Measurements from ENCODE around the gene NELL1.

NELL1 gene

GRCh38 chr11:21289686-21290085, 620.3 kb downstream of the NELL1 start:
- no peak for DNase-seq (ENCODE audit: insufficient read length, low spot score)
- no peak for TF ChIP-seq CTCF (IDR thresholded peaks at IDR 0.05; ENCODE audit: insufficient read depth, missing control alignments)
- no peak for FAIRE-seq

- DNase-seq (ENCODE audit: insufficient read length, low spot score) (no peak), FAIRE-seq (no peak)
- no peak for TF ChIP-seq CTCF (IDR thresholded peaks at IDR 0.05; ENCODE audit: insufficient read depth, missing control alignments)
Observed at GRCh38 chr11:21295508-21295907, 626.1 kb downstream of the NELL1 start.

GRCh38 chr11:21301981-21302380, 632.6 kb downstream of the NELL1 start:
- no peak for TF ChIP-seq CTCF (IDR thresholded peaks at IDR 0.05; ENCODE audit: insufficient read depth, missing control alignments)
- no peak for FAIRE-seq
- no peak for DNase-seq (ENCODE audit: insufficient read length, low spot score)

- FAIRE-seq, result no peak
- no peak for DNase-seq (ENCODE audit: insufficient read length, low spot score)
- TF ChIP-seq CTCF (IDR thresholded peaks at IDR 0.05; ENCODE audit: insufficient read depth, missing control alignments), result no peak
Observed at GRCh38 chr11:21306739-21307358, 637.5 kb downstream of the NELL1 start.

- FAIRE-seq (no peak), DNase-seq (ENCODE audit: insufficient read length, low spot score) (no peak)
- no peak for TF ChIP-seq CTCF (IDR thresholded peaks at IDR 0.05; ENCODE audit: insufficient read depth, missing control alignments)
Observed at GRCh38 chr11:21307874-21308273, 638.5 kb downstream of the NELL1 start.

GRCh38 chr11:21316591-21316990, 647.2 kb downstream of the NELL1 start:
- TF ChIP-seq CTCF (IDR thresholded peaks at IDR 0.05; ENCODE audit: insufficient read depth, missing control alignments), result no peak
- no peak for FAIRE-seq
- DNase-seq (ENCODE audit: insufficient read length, low spot score), result no peak

- TF ChIP-seq CTCF (IDR thresholded peaks at IDR 0.05; ENCODE audit: insufficient read depth, missing control alignments), result no peak
- no peak for FAIRE-seq
- DNase-seq (ENCODE audit: insufficient read length, low spot score), result no peak
Observed at GRCh38 chr11:21321072-21321471, 651.7 kb downstream of the NELL1 start.

Data from D721Med (cell line).